Measurements from ENCODE around the gene NPY2R.

Gene NPY2R

GRCh38 chr4:155237567-155237966 lies 29.1 kb downstream of the NPY2R start:
- no peak for TF ChIP-seq ESRRG (CRISPR knock-in tag; IDR thresholded peaks at IDR 0.05)
- TF ChIP-seq ARNTL (CRISPR knock-in tag; IDR thresholded peaks at IDR 0.05; ENCODE audit: borderline replicate concordance, low read depth), result no peak
- no peak for TF ChIP-seq CSRNP3 (CRISPR knock-in tag; IDR thresholded peaks at IDR 0.05)
- peak; percentile 69; the same call in 1 of the 2 replicates for TF ChIP-seq TCF4 (CRISPR knock-in tag; IDR thresholded peaks at IDR 0.05; ENCODE audit: borderline replicate concordance)
- TF ChIP-seq TSHZ2 (CRISPR knock-in tag; IDR thresholded peaks at IDR 0.05), result peak; percentile 55; the same call in 1 of the 2 replicates
- peak; percentile 75 for TF ChIP-seq ISL1 (CRISPR knock-in tag; IDR thresholded peaks at IDR 0.05)
- TF ChIP-seq ZC3H10 (CRISPR knock-in tag; IDR thresholded peaks at IDR 0.05), result no peak
- no peak for TF ChIP-seq ZFP3 (CRISPR knock-in tag; IDR thresholded peaks at IDR 0.05)
- TF ChIP-seq SNAI2 (CRISPR knock-in tag; IDR thresholded peaks at IDR 0.05), result no peak
- no peak for ATAC-seq

GRCh38 chr4:155241225-155241624 lies 32.8 kb downstream of the NPY2R start:
- TF ChIP-seq POU6F1 (CRISPR knock-in tag; IDR thresholded peaks at IDR 0.05; ENCODE audit: borderline replicate concordance, low read depth), result no peak
- no peak for TF ChIP-seq ZC3H10 (CRISPR knock-in tag; IDR thresholded peaks at IDR 0.05)
- TF ChIP-seq ZFP3 (CRISPR knock-in tag; IDR thresholded peaks at IDR 0.05), result no peak
- TF ChIP-seq ZFP30 (CRISPR knock-in tag; IDR thresholded peaks at IDR 0.05), result peak; percentile 87
- ATAC-seq, result no peak

- TF ChIP-seq ESRRG (CRISPR knock-in tag; IDR thresholded peaks at IDR 0.05), result no peak
- TF ChIP-seq TCF4 (CRISPR knock-in tag; IDR thresholded peaks at IDR 0.05; ENCODE audit: borderline replicate concordance), result 0 out of 2 replicates have a peak, but pooled peaks have one; percentile 14
- TF ChIP-seq PPARA (CRISPR knock-in tag; IDR thresholded peaks at IDR 0.05; ENCODE audit: borderline replicate concordance), result no peak
- ATAC-seq, result no peak
Observed at GRCh38 chr4:155241664-155242063, 33.2 kb downstream of the NPY2R start.

GRCh38 chr4:155245105-155245504 lies 36.7 kb downstream of the NPY2R start:
- no peak for ATAC-seq
- TF ChIP-seq CSRNP3 (CRISPR knock-in tag; IDR thresholded peaks at IDR 0.05) (no peak), CSDC2 (CRISPR knock-in tag; IDR thresholded peaks at IDR 0.05) (no peak), ZC3H10 (CRISPR knock-in tag; IDR thresholded peaks at IDR 0.05) (no peak), TCF4 (CRISPR knock-in tag; IDR thresholded peaks at IDR 0.05; ENCODE audit: borderline replicate concordance) (no peak), PPARA (CRISPR knock-in tag; IDR thresholded peaks at IDR 0.05; ENCODE audit: borderline replicate concordance) (no peak), ZNF565 (CRISPR knock-in tag; conservative IDR thresholded peaks at IDR 0.05; ENCODE audit: low read depth) (no peak), OSR1 (CRISPR knock-in tag; IDR thresholded peaks at IDR 0.05) (no peak), ARNTL (CRISPR knock-in tag; IDR thresholded peaks at IDR 0.05; ENCODE audit: borderline replicate concordance, low read depth) (no peak), PATZ1 (CRISPR knock-in tag; IDR thresholded peaks at IDR 0.05; ENCODE audit: borderline replicate concordance) (no peak)

Measured in SK-N-SH treated with all-trans-retinoic acid at 6 μM for 48 hours (cell line).